ENCODE measurements around the gene MACC1.

MACC1 gene

GRCh38 chr7:20229646-20230500 lies 12.7 kb upstream of the MACC1 start:
- DNase-seq (ENCODE audit: low read depth), result no peak

GRCh38 chr7:20229081-20229480 lies 11.9 kb upstream of the MACC1 start:
- no peak for DNase-seq (ENCODE audit: low read depth)

GRCh38 chr7:20228654-20229053 lies 11.5 kb upstream of the MACC1 start:
- DNase-seq (ENCODE audit: low read depth), result no peak

- DNase-seq (ENCODE audit: low read depth), result no peak
Observed at GRCh38 chr7:20227291-20227795, 10.2 kb upstream of the MACC1 start.

- DNase-seq (ENCODE audit: low read depth), result no peak
Observed at GRCh38 chr7:20226860-20227259, 9.7 kb upstream of the MACC1 start.

GRCh38 chr7:20225384-20225783 lies 8.2 kb upstream of the MACC1 start:
- DNase-seq (ENCODE audit: low read depth), result no peak

- DNase-seq (ENCODE audit: low read depth), result no peak
Observed at GRCh38 chr7:20224025-20224424, 6.8 kb upstream of the MACC1 start.

GRCh38 chr7:20223356-20223755 lies 6.2 kb upstream of the MACC1 start:
- no peak for DNase-seq (ENCODE audit: low read depth)

- DNase-seq (ENCODE audit: low read depth), result no peak
Observed at GRCh38 chr7:20222219-20222828, 5.1 kb upstream of the MACC1 start.

GRCh38 chr7:20220921-20221547 lies 3.9 kb upstream of the MACC1 start:
- no peak for DNase-seq (ENCODE audit: low read depth)

- no peak for DNase-seq (ENCODE audit: low read depth)
Observed at GRCh38 chr7:20220293-20220761, 3.1 kb upstream of the MACC1 start.

- no peak for DNase-seq (ENCODE audit: low read depth)
Observed at GRCh38 chr7:20219446-20220292, 2.5 kb upstream of the MACC1 start.

- no peak for DNase-seq (ENCODE audit: low read depth)
Observed at GRCh38 chr7:20219062-20219445, 1.9 kb upstream of the MACC1 start.

- no peak for DNase-seq (ENCODE audit: low read depth)
Observed at GRCh38 chr7:20218279-20218678, 1.1 kb upstream of the MACC1 start.

GRCh38 chr7:20216406-20217036 lies 663 bp downstream of the MACC1 start:
- DNase-seq (ENCODE audit: low read depth), result no peak

- no peak for DNase-seq (ENCODE audit: low read depth)
Observed at GRCh38 chr7:20214921-20215669, 2.1 kb downstream of the MACC1 start.

- DNase-seq (ENCODE audit: low read depth), result no peak
Observed at GRCh38 chr7:20214132-20214531, 3.1 kb downstream of the MACC1 start.

GRCh38 chr7:20213378-20213777 lies 3.8 kb downstream of the MACC1 start:
- no peak for DNase-seq (ENCODE audit: low read depth)

- no peak for DNase-seq (ENCODE audit: low read depth)
Observed at GRCh38 chr7:20211376-20211775, 5.8 kb downstream of the MACC1 start.

- no peak for DNase-seq (ENCODE audit: low read depth)
Observed at GRCh38 chr7:20208651-20209307, 8.4 kb downstream of the MACC1 start.

All from stimulated activated CD4-positive, alpha-beta T cell treated with anti-CD3 and anti-CD28 coated beads, Interleukin-2, amount 100 ng/mL, for 4 hours (primary cell).